OCI-LY1 (cell line): ENCODE data around the gene SEMA3F.

ENCODE experiments used
- CTCF ChIP-seq: fragments of 200-600 bp; sonication (generic), shearing (Covaris generic); IDR thresholded peaks from 2 replicates; pipeline ENCODE4 v1.5.1; 2017; ENCODE audit warnings: mild to moderate bottlenecking, antibody characterized with exemption, low read length, moderate library complexity, mixed read lengths
- EZH2 ChIP-seq: fragments of 200-600 bp; sonication (generic), shearing (Covaris generic); IDR thresholded peaks from 2 replicates; pipeline ENCODE4 v1.8.0; 2017; ENCODE audit warnings: borderline replicate concordance, mixed run types, mild to moderate bottlenecking, antibody characterized with exemption, low read length, moderate library complexity, mixed read lengths

- no peak for TF ChIP-seq CTCF
- TF ChIP-seq EZH2 = no peak
Observed at GRCh38 chr3:50119786-50120185, 35.3 kb upstream of the SEMA3F start.
